Cardiac fibroblast (primary cell): Measurements from ENCODE around the gene NCKAP5.

Source experiments
- DNase-seq, 2 donors: peaks; one replicate each; pipeline versions ENCODE4 v3.0.0 to v3.0.0-alpha.2; 2010; ENCODE audit warnings: low read depth in 2 of 2
- H3K4me3 ChIP-seq, 2 donors: replicated peaks in 1 of 2; 1 replicate in 1 of 2; 2 replicates in 1 of 2; pipeline ENCODE4 v1.5.1; 2011; ENCODE audit warnings: low read depth in 2 of 2, low read length in 2 of 2, mild to moderate bottlenecking in 2 of 2, moderate library complexity in 1 of 2
- CTCF ChIP-seq: IDR thresholded peaks from one replicate; pipeline ENCODE4 v1.5.1; 2011; ENCODE audit warnings: low read depth, mild to moderate bottlenecking, low read length, inconsistent platforms

Gene NCKAP5

GRCh38 chr2:133192028-133192427 is 376.2 kb downstream of the NCKAP5 start:
- no peak overlapping the region for H3K4me3 ChIP-seq
- no peak for DNase-seq
- TF ChIP-seq CTCF = peak; percentile 11

- TF ChIP-seq CTCF = no peak
- H3K4me3 ChIP-seq = no peak overlapping the region
- peak in 1 of 2 donors; percentile 56 for DNase-seq
Measured at GRCh38 chr2:133177196-133177595, 391.1 kb downstream of the NCKAP5 start.

- no peak for TF ChIP-seq CTCF
- H3K4me3 ChIP-seq = no peak overlapping the region
- DNase-seq = no peak
Measured at GRCh38 chr2:133175926-133176325, 392.3 kb downstream of the NCKAP5 start.

- no peak for DNase-seq
- no peak for TF ChIP-seq CTCF
- H3K4me3 ChIP-seq = no peak overlapping the region
Measured at GRCh38 chr2:133173224-133173623, 395.0 kb downstream of the NCKAP5 start.

DNA sequence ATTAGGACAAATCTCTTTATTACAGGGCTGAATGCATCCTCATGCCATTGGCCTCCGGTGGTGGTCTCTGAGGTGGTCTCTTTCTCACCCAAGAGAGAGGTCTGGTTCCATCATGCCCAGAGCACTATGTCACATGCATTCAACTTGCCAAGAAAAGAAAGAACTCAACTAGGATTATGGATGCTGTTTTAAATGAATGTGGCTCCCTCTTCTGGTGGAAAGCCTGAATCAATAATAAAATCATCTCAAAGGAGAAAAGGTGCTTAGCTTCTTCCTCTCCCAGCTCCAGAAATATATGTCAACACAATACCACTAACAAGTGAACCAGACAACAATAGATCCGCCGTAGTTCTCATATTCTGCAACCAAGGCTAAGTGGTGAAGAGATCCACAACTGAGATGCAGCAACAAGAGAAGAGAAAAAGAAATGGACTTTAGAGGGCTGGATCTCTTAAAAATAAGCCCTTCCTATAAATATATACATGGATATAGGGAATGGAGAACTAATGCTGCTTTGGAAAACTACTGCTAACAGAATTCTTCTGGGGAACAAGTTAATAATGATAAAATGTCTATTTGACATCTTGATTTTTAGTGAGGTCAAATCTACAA is 396.8 kb downstream of the NCKAP5 start:
- peak; percentile 71 to 82 for DNase-seq
- TF ChIP-seq CTCF = peak; percentile 40
- no peak overlapping the region for H3K4me3 ChIP-seq

- TF ChIP-seq CTCF = no peak
- no peak for DNase-seq
- H3K4me3 ChIP-seq = no peak overlapping the region
Measured at GRCh38 chr2:133169274-133169912, 398.9 kb downstream of the NCKAP5 start.
